Gastrocnemius medialis (tissue), 4 donors: ENCODE measurements around the gene CPS1.

ENCODE experiments used
- POLR2A ChIP-seq, 2 donors: fragments of 450-650 bp; IDR thresholded peaks; one replicate each; pipeline ENCODE4 v1.6.1; 2017; ENCODE audit warnings: antibody characterized with exemption in 2 of 2, mild to moderate bottlenecking in 2 of 2, moderate library complexity in 2 of 2
- TF ChIP-seq, protein P1 (sequence below), 5 experiments: fragments of 450-650 bp in 3 of 5; fragments of 200-600 bp in 2 of 5; sonication (generic) in 2 of 5; IDR thresholded peaks in 4 of 5; conservative IDR thresholded peaks in 1 of 5; 1 replicate in 4 of 5; 2 replicates in 1 of 5; pipeline ENCODE4 v1.5.1; 2016 to 2019; ENCODE audit warnings: antibody characterized with exemption in 5 of 5, mild to moderate bottlenecking in 3 of 5, moderate library complexity in 3 of 5

- TF ChIP-seq, protein P1, sequence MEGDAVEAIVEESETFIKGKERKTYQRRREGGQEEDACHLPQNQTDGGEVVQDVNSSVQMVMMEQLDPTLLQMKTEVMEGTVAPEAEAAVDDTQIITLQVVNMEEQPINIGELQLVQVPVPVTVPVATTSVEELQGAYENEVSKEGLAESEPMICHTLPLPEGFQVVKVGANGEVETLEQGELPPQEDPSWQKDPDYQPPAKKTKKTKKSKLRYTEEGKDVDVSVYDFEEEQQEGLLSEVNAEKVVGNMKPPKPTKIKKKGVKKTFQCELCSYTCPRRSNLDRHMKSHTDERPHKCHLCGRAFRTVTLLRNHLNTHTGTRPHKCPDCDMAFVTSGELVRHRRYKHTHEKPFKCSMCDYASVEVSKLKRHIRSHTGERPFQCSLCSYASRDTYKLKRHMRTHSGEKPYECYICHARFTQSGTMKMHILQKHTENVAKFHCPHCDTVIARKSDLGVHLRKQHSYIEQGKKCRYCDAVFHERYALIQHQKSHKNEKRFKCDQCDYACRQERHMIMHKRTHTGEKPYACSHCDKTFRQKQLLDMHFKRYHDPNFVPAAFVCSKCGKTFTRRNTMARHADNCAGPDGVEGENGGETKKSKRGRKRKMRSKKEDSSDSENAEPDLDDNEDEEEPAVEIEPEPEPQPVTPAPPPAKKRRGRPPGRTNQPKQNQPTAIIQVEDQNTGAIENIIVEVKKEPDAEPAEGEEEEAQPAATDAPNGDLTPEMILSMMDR (IDR thresholded peaks at IDR 0.05 in 4 of 5, conservative IDR thresholded peaks at IDR 0.05 in 1 of 5) = no peak
- no peak for TF ChIP-seq POLR2A (IDR thresholded peaks at IDR 0.05)
Measured at GRCh38 chr2:210673117-210673516, 116.7 kb downstream of the CPS1 start.
